Thyroid gland (tissue), 4 donors: ENCODE results near the gene TYK2.

Experiments
- POLR2A ChIP-seq, 2 donors: fragments of 450-650 bp; IDR thresholded peaks; one replicate each; pipeline ENCODE4 v1.6.1; 2017; ENCODE audit warnings: antibody characterized with exemption in 2 of 2, mild to moderate bottlenecking in 2 of 2, moderate library complexity in 1 of 2
- TF ChIP-seq, protein P1 (sequence below), 6 experiments: fragments of 200-600 bp in 3 of 6; fragments of 450-650 bp in 3 of 6; sonication (generic) in 3 of 6; IDR thresholded peaks; one replicate each; pipeline ENCODE4 v1.5.1; 2016 to 2019; ENCODE audit warnings: antibody characterized with exemption in 6 of 6, mild to moderate bottlenecking in 2 of 6, inconsistent platforms in 1 of 6, moderate library complexity in 1 of 6

DNA sequence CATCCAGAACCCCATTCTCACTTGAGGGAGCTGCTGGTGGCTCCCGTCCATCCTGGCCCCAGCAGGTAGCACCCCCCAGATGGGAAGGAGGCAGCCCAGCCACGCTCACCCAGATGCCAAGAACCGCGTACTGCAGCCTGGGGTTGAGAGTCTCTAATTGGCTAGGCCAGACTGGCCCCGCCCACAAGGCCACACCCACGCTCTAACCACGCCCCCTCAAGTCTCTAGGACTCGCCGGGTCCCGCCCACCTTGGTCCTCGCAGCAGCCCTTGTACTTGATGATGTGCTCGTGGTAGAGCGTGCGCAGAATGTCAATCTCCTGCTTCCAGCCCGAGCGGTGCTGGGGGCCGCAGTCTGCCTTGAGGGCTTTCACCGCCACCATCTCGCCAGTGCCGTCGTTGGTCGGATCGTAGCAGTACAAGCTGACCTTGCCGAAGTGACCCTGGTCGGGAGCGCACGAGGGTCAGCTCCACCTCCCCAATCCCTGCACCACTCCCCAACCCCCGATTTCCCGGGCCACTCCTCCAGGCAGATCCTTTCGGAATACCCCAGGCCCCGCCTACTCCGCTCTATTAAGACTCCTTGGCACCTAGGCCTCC, 26.5 kb downstream of the TYK2 start:
- no peak for TF ChIP-seq POLR2A (IDR thresholded peaks at IDR 0.05)
- TF ChIP-seq, protein P1, sequence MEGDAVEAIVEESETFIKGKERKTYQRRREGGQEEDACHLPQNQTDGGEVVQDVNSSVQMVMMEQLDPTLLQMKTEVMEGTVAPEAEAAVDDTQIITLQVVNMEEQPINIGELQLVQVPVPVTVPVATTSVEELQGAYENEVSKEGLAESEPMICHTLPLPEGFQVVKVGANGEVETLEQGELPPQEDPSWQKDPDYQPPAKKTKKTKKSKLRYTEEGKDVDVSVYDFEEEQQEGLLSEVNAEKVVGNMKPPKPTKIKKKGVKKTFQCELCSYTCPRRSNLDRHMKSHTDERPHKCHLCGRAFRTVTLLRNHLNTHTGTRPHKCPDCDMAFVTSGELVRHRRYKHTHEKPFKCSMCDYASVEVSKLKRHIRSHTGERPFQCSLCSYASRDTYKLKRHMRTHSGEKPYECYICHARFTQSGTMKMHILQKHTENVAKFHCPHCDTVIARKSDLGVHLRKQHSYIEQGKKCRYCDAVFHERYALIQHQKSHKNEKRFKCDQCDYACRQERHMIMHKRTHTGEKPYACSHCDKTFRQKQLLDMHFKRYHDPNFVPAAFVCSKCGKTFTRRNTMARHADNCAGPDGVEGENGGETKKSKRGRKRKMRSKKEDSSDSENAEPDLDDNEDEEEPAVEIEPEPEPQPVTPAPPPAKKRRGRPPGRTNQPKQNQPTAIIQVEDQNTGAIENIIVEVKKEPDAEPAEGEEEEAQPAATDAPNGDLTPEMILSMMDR (IDR thresholded peaks at IDR 0.05): no peak
